AG04449 (cell line): ENCODE data around the gene KRTAP12-3.

ENCODE experiments used
- CTCF ChIA-PET: fragments of 350-600 bp; formaldehyde crosslinking; extraction: SDS; loops from one replicate; lab custom pipeline; 2021; ENCODE audit warnings: antibody characterized with exemption; lab: Yijun Ruan, JAX
- POLR2A ChIA-PET: fragments of 400-600, 350-600 bp; formaldehyde crosslinking; extraction: SDS; loops from one replicate; lab custom pipeline; 2020; ENCODE audit warnings: antibody characterized with exemption, inconsistent platforms; lab: Yijun Ruan, JAX
- DNase-seq: peaks from one replicate; pipeline ENCODE4 v3.0.0-alpha.2; 2010; ENCODE audit warnings: low read depth, low spot score
- H3K4me3 ChIP-seq: 2 replicates; pipeline ENCODE4 v1.5.1; 2011; ENCODE audit warnings: low read depth, mild to moderate bottlenecking, control low read depth, low read length
- CTCF ChIP-seq: IDR thresholded peaks from one replicate; pipeline ENCODE4 v1.5.1; 2011; ENCODE audit warnings: mild to moderate bottlenecking, moderate library complexity, low read length, control low read depth, inconsistent platforms; ENCODE audit not compliant: insufficient read depth; ENCODE audit errors: missing control alignments

The KRTAP12-3 gene

GRCh38 chr21:44617071-44617501, 40.6 kb upstream of the KRTAP12-3 start:
- DNase-seq, result no peak
- H3K4me3 ChIP-seq, result no peak overlapping the region
- POLR2A ChIA-PET, result no interaction called here
- CTCF ChIA-PET, result no interaction called here
- no peak for TF ChIP-seq CTCF

GRCh38 chr21:44618504-44618903, 39.2 kb upstream of the KRTAP12-3 start:
- ChIA-PET CTCF (interaction anchor here (1.1 to 1.9 kb wide), 2 partner anchors 124 to 175 kb away, joined by 4 to 8 read pairs; no protein-coding TSS in a partner anchor), POLR2A (no interaction called here)
- DNase-seq, result no peak
- TF ChIP-seq CTCF, result no peak
- H3K4me3 ChIP-seq, result no peak overlapping the region

- CTCF ChIA-PET, result interaction anchor here (1.1 to 1.9 kb wide), 2 partner anchors 124 to 175 kb away, joined by 4 to 8 read pairs; no protein-coding TSS in a partner anchor
- H3K4me3 ChIP-seq, result no peak overlapping the region
- POLR2A ChIA-PET, result no interaction called here
- no peak for DNase-seq
- no peak for TF ChIP-seq CTCF
Observed at GRCh38 chr21:44618909-44619308, 38.8 kb upstream of the KRTAP12-3 start.

- POLR2A ChIA-PET, result no interaction called here
- no peak for DNase-seq
- CTCF ChIA-PET, result interaction anchor here (0.5 to 1.9 kb wide), 2 partner anchors 38 to 174 kb away, joined by 3 to 8 read pairs; no protein-coding TSS in a partner anchor
- H3K4me3 ChIP-seq, result no peak overlapping the region
- no peak for TF ChIP-seq CTCF
Observed at GRCh38 chr21:44619886-44620285, 37.8 kb upstream of the KRTAP12-3 start.

- no peak for DNase-seq
- POLR2A ChIA-PET, result no interaction called here
- TF ChIP-seq CTCF, result no peak
- no peak overlapping the region for H3K4me3 ChIP-seq
- CTCF ChIA-PET, result no interaction called here
Observed at GRCh38 chr21:44623575-44623974, 34.2 kb upstream of the KRTAP12-3 start.

- no peak for TF ChIP-seq CTCF
- CTCF ChIA-PET, result no interaction called here
- no peak for DNase-seq
- no peak overlapping the region for H3K4me3 ChIP-seq
- POLR2A ChIA-PET, result no interaction called here
Observed at GRCh38 chr21:44625756-44626155, 32.0 kb upstream of the KRTAP12-3 start.
